Measurements from ENCODE around the gene SYNGAP1.
A peak's percentile ranks its signal among the peaks of the same experiment; 100 is the strongest.

SYNGAP1 gene

DNA sequence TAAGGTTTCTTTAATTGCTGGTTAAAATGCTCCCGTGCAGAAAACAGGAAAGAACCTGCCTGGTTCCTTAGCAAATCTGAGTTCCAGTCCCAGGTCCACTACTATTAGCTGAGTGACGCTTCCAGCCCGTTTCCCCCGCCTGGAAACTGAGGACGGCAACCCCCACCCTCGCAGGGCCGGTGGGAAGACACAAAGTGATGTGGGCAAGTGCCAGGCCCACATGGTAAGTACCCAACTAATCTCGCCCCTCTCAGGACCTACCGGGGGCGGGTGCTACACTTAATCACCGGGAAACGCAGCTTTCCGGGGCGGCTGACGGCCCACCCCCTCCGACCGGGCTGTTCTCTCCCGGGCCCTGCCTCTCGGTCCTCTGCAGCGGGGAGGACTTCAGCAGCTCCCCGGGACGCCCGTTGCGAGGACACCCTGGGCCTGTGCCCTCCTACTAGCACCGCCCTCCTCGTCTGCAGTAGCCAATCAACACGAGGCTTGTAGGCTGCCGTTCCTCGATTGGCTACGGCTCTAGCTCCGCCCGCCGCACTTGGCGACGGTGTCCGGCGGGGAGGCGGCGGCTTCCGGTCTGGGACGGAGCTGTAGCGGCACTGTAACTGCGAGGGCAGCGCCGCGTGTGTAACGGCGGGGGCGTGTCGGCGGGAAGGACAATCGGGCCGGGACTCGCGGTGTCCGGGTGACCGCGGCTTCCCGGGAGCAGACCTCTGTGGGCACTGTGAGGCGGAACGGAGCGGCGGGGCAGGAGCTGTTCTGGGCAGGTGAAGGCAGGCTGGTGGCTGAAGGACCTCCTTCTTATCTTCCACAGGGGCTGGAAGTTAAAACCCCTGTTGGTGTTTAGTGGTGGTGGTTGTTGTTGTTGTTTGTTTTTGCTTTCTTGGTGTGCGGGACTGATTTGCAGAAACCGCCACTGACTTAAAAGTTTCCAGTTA lies 34.4 kb downstream of the SYNGAP1 start, which contains the start of gene ZBTB9:
Gene ZBTB9 (plus strand): TSS at position 568 of the 938 bp plus-strand sequence. CDS start 525 bp downstream, outside the sequence.
- TF ChIP-seq, protein P1, sequence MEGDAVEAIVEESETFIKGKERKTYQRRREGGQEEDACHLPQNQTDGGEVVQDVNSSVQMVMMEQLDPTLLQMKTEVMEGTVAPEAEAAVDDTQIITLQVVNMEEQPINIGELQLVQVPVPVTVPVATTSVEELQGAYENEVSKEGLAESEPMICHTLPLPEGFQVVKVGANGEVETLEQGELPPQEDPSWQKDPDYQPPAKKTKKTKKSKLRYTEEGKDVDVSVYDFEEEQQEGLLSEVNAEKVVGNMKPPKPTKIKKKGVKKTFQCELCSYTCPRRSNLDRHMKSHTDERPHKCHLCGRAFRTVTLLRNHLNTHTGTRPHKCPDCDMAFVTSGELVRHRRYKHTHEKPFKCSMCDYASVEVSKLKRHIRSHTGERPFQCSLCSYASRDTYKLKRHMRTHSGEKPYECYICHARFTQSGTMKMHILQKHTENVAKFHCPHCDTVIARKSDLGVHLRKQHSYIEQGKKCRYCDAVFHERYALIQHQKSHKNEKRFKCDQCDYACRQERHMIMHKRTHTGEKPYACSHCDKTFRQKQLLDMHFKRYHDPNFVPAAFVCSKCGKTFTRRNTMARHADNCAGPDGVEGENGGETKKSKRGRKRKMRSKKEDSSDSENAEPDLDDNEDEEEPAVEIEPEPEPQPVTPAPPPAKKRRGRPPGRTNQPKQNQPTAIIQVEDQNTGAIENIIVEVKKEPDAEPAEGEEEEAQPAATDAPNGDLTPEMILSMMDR (IDR thresholded peaks at IDR 0.05) = no peak
- no peak for TF ChIP-seq ZFX (IDR thresholded peaks at IDR 0.05; ENCODE audit: borderline replicate concordance)
- H3K27ac ChIP-seq = peak within 1 kb of the TSS; percentile 73

DNA sequence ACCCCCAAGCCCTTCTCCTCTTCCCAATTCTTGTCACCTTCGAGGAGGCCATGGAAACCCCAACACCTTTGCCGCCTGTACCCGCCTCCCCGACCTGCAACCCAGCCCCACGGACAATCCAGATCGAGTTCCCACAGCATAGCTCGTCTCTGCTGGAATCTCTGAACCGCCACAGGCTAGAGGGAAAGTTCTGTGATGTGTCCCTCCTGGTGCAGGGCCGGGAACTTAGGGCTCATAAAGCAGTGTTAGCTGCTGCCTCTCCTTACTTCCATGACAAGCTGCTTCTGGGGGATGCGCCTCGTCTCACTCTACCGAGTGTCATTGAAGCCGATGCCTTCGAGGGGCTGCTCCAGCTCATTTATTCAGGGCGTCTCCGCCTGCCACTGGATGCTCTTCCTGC lies 35.2 kb downstream of the SYNGAP1 start:
- TF ChIP-seq ZFX (IDR thresholded peaks at IDR 0.05; ENCODE audit: borderline replicate concordance) = no peak
- TF ChIP-seq, protein P1 (IDR thresholded peaks at IDR 0.05) = no peak
- H3K27ac ChIP-seq = peak overlapping the region; percentile 73

DNA sequence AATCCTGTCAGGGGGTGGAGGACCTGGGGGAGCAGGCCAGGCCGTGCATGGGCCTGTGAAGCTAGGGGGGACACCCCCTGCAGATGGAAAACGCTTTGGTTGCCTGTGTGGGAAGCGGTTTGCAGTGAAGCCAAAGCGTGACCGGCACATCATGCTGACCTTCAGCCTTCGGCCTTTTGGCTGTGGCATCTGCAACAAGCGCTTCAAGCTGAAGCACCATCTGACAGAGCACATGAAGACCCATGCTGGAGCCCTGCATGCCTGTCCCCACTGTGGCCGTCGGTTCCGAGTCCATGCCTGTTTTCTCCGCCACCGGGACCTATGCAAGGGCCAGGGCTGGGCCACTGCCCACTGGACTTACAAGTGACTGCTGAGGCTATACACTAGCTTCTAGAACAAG lies 36.3 kb downstream of the SYNGAP1 start:
- TF ChIP-seq, protein P1 (IDR thresholded peaks at IDR 0.05) = no peak
- TF ChIP-seq ZFX (IDR thresholded peaks at IDR 0.05; ENCODE audit: borderline replicate concordance) = no peak
- no peak overlapping the region for H3K27ac ChIP-seq

DNA sequence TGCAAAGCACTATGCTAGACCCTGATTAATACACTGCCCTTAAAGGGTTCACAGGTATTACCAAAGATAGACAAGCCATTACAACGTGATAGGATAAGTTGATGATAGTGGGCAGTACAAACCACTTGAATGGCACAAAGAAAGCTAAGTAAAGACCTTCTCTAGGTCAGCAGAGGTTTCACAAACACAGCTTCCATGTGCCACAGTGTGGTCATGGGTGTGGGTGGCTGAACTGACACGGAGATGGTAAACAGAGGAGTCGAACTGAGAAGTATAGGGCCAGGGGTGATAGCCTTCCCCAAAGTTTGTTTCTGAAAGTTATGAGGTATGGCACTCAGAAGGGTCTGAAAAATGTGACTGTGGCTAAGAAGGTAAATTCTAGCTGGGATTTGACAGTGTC lies 38.8 kb downstream of the SYNGAP1 start:
- TF ChIP-seq, protein P1 (IDR thresholded peaks at IDR 0.05) = no peak
- TF ChIP-seq ZFX (IDR thresholded peaks at IDR 0.05; ENCODE audit: borderline replicate concordance) = no peak
- H3K27ac ChIP-seq = no peak overlapping the region

DNA sequence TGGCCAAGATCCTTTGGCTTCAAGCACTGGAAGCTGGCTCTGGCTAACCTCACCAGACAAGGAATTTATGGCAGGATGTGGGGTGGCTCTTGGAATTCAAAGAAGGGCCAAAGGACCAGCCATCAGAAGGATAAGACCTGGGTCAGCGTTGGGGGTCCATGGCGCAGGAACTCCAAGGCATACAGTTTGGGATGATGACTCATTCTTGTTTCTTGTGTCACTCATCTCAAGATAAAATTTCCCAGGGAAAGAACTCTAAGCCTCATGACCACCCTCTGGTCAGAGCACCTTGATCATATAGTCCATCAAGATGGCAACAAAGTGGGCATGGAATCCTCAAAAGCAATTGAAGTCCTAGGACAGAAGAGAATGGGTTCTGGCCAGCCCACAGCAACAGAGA lies 39.4 kb downstream of the SYNGAP1 start:
- no peak overlapping the region for H3K27ac ChIP-seq
- no peak for TF ChIP-seq ZFX (IDR thresholded peaks at IDR 0.05; ENCODE audit: borderline replicate concordance)
- TF ChIP-seq, protein P1 (IDR thresholded peaks at IDR 0.05) = no peak

DNA sequence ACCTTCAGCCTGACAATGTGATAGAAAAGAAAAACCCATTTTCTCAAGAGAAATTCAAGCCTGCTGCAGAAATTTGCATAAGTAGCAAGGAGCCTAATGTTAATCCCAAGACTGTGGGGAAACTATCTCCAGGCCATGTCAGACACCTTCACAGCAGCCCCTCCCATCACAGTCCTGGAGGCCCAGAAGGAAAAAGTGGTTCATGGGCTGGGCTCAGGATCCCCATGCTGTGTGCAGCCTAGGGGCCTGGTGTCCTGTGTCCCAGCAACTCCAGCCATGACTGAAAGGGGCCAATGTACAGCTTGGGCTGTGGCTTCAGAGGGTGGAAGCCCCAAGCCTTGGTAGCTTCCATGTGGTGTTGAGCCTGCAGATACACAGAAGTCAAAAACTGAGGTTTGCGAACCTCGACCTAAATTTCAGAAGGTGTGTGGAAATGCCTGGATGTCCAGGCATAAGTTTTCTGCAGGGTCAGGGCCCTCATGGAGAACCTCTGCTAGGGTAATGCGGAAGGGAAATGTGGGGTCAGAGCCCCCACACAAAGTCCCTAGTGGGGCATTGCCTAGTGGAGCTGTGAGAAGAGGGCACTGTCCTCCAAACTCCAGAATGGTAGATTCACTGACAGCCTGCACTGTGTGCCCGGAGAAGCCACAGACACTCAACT lies 46.3 kb downstream of the SYNGAP1 start:
- no peak for TF ChIP-seq ZFX (IDR thresholded peaks at IDR 0.05; ENCODE audit: borderline replicate concordance)
- TF ChIP-seq, protein P1 (IDR thresholded peaks at IDR 0.05) = no peak
- no peak overlapping the region for H3K27ac ChIP-seq

DNA sequence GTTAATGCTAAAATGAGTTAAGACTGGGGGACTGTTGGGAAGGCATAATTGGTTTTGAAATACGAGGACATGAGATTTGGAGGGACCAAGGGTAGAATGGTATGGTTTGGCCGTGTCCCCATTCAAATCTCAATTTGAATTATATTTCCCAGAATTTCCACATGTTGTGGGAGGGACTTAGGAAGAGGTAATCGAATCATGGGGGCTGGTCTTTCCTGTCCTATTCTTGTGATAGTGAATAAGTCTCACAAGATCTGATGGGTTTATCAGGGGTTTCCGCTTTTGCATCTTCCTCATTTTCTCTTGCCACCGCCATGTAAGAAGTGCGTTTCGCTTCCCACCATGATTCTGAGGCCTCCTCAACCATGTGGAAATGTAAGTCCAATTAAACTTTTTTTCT lies 47.2 kb downstream of the SYNGAP1 start:
- H3K27ac ChIP-seq = no peak overlapping the region
- no peak for TF ChIP-seq ZFX (IDR thresholded peaks at IDR 0.05; ENCODE audit: borderline replicate concordance)
- TF ChIP-seq, protein P1 (IDR thresholded peaks at IDR 0.05) = no peak

Measured in 22Rv1 (cell line).